NOMO-1 treated with dmso at 0.1 percent for 144 hours (cell line): ENCODE results near the gene ESD.

Experiments
- DNase-seq: peaks from one replicate; lab custom pipeline; 2025; ENCODE audit not compliant: unreplicated experiment; lab: John Stamatoyannopoulos, UW

The ESD gene

DNA sequence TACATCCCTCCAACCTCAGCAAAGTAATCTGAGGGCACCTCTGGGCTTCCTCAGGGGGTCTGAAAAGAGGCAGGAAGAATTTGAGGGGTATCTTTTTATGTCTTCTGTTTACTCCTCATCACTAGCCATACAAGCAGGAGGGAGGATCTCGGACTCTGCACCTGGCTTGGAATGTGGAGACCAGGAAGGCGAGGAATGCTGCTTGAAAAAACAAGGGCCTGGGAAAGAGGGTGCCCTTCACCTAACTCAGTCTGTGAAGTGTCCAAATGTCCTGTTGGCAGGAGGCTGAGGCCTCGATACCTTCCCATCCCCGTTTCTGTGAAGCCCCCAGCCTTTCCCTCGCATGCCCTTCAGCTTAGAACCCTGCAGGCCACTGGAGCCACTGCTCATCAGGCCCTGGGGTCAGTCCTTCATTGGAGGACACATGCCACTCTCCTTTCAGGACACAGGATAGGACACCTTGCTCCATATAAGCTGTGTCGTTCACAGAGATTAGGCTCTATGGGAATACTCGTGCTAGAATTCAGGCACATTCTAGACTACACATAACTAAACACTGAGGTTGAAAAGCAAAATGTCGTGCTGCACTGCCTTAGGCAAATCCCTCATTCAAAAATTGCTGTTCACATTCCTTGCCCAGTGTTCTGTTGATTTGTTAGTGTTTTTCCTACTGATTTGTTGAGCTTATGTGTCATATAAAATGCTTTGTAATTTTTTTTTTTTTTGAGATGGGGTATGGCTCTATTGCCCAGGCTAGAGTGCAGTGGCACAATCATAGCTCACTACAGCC, 49.7 kb downstream of the ESD start:
- DNase-seq, result no peak

GRCh38 chr13:46745706-46746105, 51.3 kb downstream of the ESD start:
- no peak for DNase-seq

- DNase-seq, result no peak
Measured at GRCh38 chr13:46745062-46745461, 51.9 kb downstream of the ESD start.

DNA sequence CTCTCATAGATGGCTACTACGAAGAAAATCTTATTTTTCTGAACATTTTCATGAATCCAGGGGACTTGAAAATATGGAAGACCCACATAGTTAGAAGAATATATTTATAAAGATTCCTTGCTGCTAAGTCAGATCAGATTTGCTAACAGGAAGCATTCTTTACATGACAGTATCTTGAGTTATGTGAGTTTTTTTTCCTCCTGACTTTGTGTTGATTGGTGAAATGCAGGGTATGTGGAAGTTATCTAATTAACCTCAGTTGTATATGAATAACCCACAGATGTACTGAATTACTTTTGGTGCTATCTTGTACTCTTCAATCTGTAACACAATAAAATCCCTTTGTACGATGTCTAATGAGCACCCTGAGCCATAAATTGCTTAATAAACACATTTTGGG, 53.8 kb downstream of the ESD start:
- no peak for DNase-seq

GRCh38 chr13:46739447-46740098, 57.4 kb downstream of the ESD start:
- DNase-seq, result no peak

- DNase-seq, result no peak
Measured at GRCh38 chr13:46738766-46739165, 58.2 kb downstream of the ESD start.

DNA sequence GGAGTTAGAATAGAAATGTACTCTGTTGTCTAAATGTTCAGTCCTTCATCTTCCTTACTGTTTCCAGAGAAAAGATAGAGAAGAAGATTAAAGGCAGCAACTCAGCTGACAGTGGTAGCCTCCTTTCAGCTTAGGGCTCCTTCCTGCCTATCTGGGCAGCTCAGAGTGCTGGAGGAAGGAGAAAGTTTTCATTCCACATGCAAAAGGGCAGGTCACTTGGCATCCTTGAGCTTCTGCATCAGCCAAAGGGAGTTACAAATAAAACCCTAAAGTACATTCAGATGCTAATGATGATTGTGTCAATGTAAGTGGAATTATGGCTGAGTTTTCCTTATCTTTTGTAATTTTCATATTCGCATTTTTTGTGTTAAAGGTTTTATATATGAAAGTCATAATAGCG, 58.9 kb downstream of the ESD start:
- DNase-seq, result no peak

DNA sequence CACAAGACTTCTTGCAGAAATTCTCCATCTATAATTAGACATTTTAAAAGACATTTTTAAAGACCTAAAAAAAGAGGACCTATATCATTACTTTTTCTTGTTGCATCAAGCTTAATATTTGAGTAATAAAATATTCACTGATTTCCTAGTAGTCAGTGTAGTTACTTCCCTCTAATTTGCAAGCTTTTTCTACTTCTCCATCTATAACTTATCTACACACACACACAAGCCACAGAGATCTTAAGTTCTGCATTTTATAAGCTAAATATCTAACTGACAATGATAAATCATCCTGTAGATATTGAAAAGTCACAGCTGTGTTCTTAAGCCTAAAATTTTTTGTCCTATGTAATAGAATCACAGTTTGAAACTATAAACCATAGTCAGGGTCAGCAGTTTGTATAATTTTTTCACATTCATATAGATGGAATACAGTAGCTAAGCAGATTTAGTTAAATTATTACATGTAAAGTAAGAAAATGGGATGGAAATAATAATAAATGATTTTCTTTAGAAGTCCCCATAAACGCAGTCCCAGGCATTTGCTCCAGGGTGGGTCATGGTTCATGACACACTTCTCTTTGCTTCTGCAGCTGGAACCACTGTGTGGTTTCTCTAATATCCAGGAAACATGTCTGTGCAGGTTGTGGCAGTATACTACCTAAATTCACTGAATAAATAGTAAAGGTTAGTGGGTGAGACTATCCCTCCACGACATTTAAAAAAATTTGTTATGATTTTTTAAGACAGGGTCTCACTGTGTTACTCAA, 60.2 kb downstream of the ESD start:
- DNase-seq, result peak; percentile 83

GRCh38 chr13:46735425-46735824, 61.5 kb downstream of the ESD start:
- no peak for DNase-seq

DNA sequence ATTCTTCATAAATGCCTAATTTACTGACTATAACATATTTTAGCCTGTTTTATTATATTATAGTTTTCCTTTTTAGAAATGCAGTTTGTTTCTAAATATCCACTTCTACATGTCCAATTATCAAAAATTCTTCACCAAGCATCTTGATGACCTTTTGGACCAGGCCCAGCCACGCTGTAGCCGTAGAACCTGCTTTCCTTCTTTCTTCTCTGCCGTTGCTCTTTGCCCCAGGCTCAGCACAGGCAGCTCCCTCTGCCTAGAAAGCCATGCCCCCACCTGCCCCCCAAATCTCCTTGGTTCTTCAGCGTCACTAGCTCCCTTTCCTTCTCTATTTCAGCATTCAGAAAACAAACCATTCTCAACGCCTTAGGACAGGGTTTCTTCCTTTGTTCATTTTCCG, 65.4 kb downstream of the ESD start:
- DNase-seq, result no peak

DNA sequence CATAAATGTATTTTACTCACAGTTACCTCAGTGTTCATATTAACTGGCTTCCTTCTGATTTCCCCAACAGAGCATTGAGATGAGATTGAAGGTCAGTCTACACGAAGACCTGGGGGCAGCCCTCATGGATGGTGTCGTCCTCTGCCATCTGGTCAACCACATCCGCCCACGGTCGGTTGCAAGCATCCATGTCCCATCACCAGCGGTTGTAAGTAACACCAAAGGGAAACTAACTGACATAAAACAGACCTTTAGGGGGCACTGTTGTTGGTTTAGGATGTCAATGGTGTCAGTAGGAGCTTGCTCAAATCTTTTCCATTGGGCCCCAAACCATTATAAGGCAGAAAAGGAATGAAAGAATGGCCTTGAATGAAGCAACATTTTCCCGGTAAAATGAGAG, 68.2 kb downstream of the ESD start:
- DNase-seq, result no peak

- DNase-seq, result no peak
Measured at GRCh38 chr13:46726347-46726746, 70.6 kb downstream of the ESD start.
